ENCODE measurements around the gene ETV5. TPM values are rescaled to one million over a fixed set of nuclear protein-coding genes. Genes with fewer than 3 reads are reported as not detected.

The ETV5 gene
- polyA plus RNA-seq, 4 donors = 23.5 to 33.5 (median 29.2) TPM

DNA sequence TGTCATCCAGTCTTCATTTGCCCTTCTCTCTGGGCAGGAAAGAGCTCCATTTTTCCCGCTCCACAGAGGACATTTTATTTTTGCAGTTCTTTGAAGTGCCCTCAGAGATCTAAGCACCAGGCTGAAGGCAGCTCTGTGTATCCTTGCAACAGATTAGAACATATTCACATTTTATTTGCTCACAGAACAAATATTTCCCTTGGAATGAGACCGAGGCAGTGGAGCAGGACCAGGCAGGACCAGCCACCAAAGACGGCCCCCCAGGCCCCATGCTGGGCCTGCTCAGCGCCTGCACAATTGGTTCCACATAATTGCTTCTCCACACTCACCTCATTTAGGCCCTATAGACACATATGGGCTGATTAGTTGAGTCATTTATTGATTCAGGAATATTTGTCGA, 15.7 kb upstream of the ETV5 start:
- DNase-seq (ENCODE audit: low read depth in 4 of 4, low spot score in 2 of 4) = no peak

GRCh38 chr3:186123012-186123411, 14.1 kb upstream of the ETV5 start:
- no peak for DNase-seq (ENCODE audit: low read depth in 4 of 4, low spot score in 2 of 4)

- no peak for DNase-seq (ENCODE audit: low read depth in 4 of 4, low spot score in 2 of 4)
Observed at GRCh38 chr3:186121968-186122367, 13.1 kb upstream of the ETV5 start.

DNA sequence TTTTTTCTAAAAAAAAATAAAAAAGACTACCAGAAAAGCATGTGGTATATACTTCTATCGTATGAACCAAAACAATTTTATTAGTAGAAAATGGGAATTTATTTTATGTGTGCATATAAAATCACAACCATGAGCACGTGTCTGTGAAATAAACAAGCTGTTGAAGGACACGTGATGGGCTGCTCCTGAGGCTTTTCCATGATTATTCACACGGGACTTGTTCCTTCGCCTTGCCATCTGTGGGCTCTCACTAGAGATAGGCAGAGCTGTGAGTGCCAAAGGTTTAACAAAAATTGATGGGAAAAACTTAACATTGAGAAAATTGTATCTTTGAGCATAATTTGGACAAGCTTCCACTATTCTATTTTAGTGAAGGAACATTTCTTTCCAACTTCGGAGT, 12.4 kb upstream of the ETV5 start:
- no peak for DNase-seq (ENCODE audit: low read depth in 4 of 4, low spot score in 2 of 4)

DNA sequence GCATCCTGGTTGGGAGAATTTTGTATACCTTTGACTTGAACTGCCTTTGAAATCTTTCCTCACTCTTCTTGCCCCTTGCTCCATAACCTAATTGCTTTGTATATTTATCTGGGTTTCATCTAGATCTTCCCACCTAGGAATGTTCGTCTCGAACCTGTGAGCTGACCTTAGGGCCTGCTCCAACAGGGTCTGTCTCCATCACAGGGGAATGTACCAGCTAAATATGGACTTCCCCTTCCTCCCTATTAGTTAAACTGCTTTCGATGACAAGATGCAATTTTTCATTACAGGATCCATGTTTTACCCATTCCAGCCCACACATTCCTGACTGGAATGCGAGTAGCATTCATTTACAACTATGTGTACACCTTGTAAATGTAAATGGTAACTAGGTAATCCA, 10.6 kb upstream of the ETV5 start:
- no peak for DNase-seq (ENCODE audit: low read depth in 4 of 4, low spot score in 2 of 4)

GRCh38 chr3:186118692-186119091, 9.8 kb upstream of the ETV5 start:
- no peak for DNase-seq (ENCODE audit: low read depth in 4 of 4, low spot score in 2 of 4)

DNA sequence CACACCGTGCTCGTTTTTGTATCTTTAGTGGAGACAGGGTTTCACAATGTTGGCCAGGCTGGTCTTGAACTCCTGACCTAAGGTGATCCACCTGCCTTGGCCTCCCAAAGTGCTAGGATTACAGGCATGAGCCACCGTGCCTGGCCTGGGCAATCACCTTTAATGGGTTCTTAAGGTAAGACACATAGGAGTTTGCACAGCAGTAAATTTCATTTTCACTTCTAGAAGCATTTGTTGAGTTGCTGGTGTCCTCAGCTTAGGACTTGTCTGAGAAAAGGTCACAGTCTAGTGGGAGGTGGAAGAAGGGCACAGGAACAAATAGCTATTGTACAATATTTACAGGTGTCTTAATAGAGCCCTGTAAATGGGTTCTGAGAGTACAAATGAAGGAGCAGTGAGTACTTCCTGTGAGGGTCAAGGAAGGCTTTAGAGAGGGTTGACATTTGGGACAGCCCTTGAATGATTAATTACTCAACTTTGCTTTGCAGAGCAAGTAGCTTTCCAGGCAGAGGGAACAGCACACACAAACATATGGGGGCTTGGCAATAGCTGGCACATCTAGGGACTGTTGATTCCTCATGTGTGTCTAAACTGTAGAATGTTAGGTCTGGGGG, 8.7 kb upstream of the ETV5 start:
- DNase-seq (ENCODE audit: low read depth in 4 of 4, low spot score in 2 of 4) = no peak

DNA sequence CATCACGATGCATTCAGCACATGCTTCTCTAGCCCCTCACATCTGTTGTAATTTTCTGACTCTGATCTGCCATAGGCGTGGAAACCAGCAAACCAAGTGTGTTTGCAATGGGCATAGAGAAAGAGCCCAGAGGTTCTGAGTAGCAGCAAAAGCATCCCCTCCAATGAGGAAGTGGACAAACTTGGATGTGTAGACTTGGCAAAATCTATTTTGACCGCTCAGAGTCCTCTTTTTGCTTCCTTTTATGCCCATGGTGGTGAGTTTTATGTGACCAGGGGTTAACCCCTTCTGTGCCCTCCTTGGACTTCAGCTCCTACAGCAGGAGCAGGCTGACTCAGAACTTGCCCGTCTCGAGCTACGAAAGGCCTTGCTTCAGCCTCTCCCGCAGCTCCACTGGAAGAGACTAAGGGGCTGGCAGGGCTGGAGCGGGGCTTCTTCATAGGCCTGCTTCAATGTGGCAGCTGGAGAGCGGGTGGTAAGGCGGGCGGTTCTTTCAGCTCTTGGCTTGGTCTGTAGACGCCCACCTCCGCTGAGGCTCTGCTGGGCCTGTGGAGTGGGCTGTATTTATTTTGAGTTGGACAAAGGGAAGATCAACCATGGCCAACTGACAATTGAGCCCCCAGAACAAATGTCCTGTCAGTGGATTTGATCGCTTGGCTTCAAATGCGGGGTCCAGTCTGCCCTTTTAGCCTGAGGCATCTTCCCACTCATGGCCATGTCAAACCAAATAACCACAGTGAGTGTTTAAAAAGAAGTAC, 6.5 kb upstream of the ETV5 start:
- DNase-seq (ENCODE audit: low read depth in 4 of 4, low spot score in 2 of 4) = no peak

DNA sequence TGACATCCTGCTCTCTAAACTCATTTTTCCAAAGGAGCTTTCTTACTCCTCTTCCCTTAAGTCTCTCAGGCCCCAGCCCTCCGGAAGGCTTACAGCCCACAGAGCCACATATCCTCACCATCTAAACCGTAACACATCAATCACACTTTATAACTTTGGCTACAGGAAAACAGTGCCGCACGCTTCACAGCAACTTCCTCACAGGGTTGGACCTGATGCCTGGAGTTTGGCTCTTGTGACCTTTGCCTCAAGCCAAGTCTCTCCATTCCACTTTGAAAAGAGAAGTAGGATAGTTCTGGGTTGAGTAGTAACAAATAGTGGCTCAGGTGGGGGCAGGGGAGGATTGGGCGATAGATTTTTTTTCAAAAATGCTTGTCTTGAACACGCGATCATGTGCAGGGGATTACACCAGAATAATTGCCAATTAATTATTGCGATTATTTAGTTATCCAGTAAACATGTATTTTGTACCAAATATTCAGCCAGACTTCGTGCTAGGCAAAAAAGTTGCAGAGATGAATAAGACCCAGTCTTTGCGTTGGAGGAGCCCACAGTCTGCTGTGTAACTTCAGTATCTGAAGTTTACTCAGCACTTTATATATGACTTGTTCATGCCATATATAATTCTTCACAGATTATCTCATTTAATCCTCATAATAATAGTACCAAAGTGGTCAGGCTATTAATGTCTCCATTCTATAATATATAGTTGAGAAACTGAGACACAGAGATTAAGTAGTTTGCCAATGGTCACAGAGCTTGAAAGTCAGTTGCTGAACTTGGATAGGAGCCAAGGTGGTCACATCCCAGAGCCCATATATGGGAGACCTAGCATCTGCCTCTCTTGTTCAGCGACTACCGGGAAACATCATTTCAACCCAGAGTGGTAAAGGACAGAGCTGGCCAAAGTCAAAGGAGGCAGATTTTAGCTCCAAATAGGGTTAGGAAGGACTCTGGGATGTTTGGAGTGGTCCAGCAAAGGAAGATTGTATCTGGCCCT, 2.4 kb upstream of the ETV5 start:
- DNase-seq (ENCODE audit: low read depth in 4 of 4, low spot score in 2 of 4) = no peak

GRCh38 chr3:186109897-186110803, 1.3 kb upstream of the ETV5 start:
- DNase-seq (ENCODE audit: low read depth in 4 of 4, low spot score in 2 of 4) = no peak

GRCh38 chr3:186108106-186108940, 566 bp downstream of the ETV5 start:
- DNase-seq (ENCODE audit: low read depth in 4 of 4, low spot score in 2 of 4) = peak in 1 of 4 donors; percentile 70

DNA sequence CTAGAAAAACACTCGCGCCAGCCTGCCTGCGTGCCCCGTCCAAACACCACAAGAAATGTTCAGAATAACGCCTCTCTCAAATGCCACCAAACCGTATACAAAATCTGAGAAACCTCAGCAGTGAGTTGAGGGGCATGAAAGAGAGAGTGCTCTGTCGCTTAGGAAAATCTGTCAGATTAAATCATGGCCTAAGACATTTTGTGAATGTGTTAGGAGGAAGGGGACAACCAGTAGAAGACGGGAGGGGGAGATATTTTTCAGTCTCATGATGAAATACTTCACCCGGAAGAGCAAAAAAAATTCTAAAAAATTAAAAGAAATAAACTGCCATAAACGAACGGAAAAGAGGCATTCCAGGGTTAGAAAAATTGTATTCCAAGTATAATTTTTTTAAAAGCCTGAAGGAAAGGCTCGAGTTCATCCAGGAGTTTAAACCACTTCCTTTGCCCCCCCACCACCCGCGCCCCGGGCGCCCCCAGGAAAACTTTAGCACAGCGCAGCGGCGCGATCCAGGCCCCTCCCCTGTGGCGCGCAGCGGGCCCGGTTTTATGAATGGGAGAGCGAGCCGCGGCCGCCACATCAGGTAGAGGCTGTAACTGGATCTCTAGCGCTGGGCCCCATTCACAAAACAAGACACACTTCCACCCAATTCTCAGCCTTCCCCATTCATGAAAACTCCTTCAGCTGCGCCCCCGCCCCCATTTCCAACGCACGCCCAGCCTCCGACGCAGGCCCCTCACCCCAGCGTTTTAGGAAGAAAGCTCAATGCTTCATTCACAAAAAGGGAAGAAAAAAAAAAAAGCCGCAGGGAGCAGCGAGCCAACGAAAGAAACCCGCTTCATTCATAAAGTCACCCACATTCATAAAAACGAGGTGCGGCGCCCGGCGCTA, 1.4 kb downstream of the ETV5 start:
- DNase-seq (ENCODE audit: low read depth in 4 of 4, low spot score in 2 of 4) = peak in 2 of 4 donors; percentile 65 to 70

DNA sequence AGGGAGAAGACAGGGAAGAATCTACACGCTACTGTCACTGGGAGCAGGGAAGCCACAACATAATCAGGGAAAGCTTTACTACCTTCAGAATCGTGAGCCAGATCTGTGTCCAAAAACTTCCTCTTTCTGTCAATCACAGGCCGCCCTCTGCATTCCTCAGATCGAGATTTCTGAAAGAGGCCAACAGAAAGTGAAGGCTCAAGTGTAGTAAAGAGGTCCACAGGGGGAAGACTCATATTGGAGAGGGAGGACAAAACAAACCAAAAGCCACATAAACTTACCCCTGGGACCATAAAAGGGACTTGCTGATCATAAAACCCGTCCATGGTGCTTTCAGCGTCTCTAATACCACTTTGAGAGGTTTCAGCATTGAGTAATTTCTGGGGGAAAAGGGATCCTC, 3.3 kb downstream of the ETV5 start:
- no peak for DNase-seq (ENCODE audit: low read depth in 4 of 4, low spot score in 2 of 4)

DNA sequence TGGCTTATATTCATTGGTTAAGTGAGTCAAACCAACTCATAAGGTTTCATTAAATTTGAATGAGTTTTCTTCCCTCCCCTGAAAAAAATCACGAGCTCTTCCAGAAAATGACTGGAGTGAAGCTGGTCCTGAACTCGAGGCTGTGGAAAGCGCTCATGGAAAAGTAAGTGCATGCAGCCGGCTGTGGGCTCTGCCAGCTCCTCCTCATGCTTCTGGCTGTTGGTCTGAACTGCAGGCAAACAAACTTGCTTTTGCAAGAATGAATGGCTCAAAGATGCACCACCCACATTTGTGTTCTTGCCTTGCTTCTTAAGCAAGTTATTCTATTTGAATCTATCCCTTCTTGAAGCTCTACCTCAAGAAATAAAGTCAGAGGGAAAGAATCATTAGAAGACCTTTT, 6.2 kb downstream of the ETV5 start:
- DNase-seq (ENCODE audit: low read depth in 4 of 4, low spot score in 2 of 4) = no peak

DNA sequence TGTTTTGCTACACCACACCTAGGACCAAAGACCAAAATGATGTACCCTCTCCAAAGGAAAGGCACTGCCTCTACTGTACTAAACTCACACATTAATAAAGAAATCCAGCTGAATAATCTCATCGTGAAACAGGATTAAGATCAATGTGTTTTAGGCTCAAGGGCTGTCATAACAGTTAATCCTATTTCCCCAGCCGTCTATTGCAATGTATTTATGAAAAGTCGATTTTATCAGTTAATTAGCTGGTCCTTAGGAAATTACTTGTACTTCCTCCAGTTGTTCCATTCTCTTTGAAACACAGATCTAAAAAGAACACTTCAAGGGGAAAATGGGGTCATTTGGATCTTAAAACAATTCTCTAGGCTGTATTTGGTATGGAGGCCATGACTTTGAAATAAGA, 8.5 kb downstream of the ETV5 start:
- no peak for DNase-seq (ENCODE audit: low read depth in 4 of 4, low spot score in 2 of 4)

GRCh38 chr3:186099178-186099577, 9.7 kb downstream of the ETV5 start:
- no peak for DNase-seq (ENCODE audit: low read depth in 4 of 4, low spot score in 2 of 4)

DNA sequence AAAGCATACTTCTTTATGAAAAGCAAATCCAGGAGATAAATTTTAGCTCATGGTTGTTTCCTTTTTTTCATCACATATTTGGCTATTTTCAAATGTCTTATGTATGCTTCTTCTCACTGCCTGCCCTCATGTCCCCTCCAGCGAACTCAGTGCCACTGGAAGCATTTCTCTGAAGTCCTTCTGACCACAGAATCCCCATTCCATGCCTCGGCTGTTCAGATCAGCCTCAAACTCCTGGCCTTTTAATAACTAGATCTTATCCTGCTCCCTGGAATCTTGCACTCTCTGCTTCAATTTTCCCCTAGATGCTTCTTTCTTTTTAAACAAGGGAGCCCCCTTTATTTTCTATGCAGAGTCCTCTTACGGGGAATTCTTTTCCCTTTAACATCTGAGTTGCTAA, 10.1 kb downstream of the ETV5 start:
- no peak for DNase-seq (ENCODE audit: low read depth in 4 of 4, low spot score in 2 of 4)
